Smooth muscle cell of the brain vasculature (primary cell): ENCODE data around the gene POU1F1.
A peak's percentile ranks its signal among the peaks of the same experiment; 100 is the strongest.
"Not testable (repeated sequence)": the region's sequence is repeated elsewhere in the genome, so short reads cannot be mapped to it uniquely, and the experiment has no call there.

Experiments used
- DNase-seq: peaks from one replicate; pipeline ENCODE4 v3.0.0-alpha.2; 2012; ENCODE audit warnings: low read depth, low spot score

POU1F1 gene, protein sequence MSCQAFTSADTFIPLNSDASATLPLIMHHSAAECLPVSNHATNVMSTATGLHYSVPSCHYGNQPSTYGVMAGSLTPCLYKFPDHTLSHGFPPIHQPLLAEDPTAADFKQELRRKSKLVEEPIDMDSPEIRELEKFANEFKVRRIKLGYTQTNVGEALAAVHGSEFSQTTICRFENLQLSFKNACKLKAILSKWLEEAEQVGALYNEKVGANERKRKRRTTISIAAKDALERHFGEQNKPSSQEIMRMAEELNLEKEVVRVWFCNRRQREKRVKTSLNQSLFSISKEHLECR

DNA sequence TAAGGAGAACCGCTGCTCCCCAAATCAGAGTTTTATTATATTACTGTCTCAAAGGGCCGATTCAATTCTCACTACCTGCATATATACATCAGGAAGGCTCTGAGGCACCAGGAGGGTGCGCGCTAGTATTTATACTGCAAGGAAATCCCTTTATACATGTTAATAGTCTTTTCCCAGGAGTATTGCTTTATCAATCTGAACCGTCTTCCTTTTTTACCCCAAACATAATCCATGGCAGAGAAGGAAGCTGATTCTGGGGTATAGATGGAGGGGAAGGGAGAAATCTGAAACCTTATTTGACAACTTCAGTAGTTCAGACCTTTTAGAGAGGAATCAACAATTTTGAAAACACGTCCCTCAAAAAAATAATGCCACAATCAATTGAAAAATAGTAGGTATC is at the start of gene POU1F1:
Gene POU1F1, minus strand, starts transcription at position 101 of the 400 bp plus-strand sequence. CDS start 122 bp downstream, outside the sequence.
- DNase-seq, result no peak

DNA sequence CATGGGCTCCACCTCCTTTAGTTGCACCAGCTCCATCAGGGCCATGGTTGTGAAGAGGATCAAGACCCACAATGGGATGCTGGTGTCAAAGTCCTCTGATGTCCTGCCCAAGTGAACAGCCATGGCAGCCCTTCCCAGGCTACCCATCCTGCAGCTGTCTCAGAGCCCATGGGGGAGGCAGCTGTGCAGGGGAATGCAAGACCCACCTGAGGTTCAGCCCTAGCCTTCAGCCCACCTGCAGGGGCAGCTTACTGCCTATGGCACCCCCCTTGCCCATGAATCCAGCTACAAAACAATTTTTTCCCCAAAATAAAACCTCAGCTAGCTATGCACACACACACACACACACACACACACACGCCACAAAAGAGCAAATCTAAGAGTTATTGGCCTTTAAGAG is 48.2 kb upstream of the POU1F1 start:
- no peak for DNase-seq

DNA sequence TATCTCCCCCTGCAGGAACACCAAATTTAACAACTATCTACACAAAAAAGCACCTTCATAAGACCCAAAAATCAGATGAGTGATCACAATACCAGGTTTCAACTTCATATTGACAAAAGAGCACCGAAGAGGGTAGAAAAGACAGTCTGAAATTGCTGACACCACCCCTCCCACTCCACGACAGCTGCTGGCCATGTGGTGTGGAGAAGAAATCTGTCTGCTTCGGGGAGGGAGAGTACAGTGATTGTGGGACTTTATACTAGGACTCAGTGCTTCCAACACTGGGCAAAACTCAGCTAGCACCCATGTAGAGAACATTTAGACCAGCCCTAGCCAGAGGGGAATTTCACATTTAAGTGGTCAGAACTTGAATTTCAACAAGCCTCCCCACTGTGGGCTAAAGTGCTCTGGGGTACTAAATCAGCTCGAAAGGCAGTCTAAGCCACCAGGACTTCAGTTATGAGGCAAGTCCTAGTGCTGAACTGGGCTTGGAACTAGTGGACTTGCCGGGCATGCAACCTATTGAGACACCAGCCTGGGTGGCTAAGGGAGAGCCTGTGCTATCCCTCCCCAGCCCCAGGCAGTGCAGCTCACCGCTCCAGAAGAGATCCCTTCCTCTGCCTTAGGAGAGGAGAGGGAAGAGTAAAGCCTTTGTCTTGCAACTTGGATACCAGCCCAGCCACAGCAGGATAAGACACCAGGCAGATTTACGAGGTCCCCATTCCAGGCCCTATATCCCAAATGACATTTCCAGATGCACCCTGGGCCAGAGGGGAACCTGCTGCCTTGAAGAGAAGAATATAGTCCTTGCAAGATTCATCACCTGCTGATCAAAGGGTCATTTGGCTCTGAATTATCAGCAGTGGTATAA is 44.6 kb upstream of the POU1F1 start:
- DNase-seq, result no peak

DNA sequence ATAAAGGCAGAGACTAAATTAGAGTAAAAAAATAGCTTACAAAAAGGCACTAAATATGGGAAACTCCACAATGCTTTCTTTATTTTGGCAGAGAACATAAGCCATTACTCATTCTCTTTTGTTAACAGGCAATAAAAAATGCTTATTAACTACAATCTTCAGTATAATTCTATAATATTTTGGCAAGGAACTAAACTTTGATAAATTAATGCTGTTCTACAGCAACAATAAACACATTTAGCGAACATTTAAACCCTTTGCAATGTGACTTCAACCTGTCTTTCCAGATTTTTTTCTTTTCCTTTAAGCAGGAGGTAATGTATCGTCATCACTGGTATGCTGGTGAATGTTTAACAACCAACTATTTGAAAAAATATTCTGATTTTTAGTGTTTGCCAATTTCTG is 42.2 kb upstream of the POU1F1 start:
- no peak for DNase-seq

DNA sequence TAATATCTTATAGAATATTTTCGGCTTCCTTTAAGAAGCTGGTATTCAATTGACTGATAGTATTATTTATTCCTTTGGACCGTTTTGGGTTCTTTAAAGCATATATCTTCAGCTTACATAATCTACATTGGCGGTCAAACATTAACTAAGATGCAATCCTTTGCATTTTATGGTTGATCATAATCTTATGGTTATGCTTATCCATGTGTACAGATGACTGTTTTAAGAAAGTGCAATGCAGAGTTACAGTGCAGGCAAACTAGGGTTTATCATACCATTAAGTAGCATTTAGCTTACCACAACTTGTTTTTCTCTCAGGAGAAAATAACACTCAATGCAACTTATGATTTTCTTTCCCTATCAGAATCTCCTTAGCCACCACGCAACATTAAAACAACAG is 41.4 kb upstream of the POU1F1 start:
- no peak for DNase-seq

DNA sequence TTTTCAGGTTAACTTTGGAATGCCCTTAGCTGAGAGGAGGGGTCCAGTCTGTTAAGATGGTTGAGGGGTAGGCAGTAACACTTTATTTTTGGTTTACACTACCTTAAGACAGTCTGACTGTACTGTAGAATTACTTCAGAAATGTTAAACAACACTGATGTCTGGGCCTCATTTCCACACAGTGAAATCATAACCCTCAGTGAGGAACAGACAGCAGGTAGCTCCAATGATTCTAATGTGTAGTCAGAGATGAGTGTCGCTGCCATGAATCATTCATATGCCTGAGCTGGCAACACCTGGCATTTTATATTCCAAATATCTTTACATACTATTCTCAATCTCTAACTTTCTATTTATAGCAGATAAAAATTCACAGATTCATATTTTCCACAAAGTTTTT is 37.3 kb upstream of the POU1F1 start:
- no peak for DNase-seq

DNA sequence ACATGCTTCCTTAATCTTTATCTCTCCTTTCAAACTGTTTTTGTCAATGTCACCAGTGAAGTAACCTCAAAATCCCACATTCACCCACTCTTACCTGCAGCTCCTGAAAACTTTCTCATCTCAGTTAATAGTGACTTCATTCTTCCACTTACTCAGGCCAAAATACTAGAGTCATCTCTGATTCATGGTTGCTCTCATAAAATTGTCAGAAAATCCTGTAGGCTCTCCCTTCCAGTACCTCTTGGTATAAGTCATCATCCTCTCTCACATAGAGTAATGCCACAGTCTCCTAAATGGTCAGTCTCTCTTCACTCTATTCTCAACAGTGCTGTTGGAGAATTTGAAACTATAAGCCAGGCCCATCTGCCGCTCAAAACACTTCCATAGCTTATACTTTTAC is 34.9 kb upstream of the POU1F1 start:
- DNase-seq, result no peak

DNA sequence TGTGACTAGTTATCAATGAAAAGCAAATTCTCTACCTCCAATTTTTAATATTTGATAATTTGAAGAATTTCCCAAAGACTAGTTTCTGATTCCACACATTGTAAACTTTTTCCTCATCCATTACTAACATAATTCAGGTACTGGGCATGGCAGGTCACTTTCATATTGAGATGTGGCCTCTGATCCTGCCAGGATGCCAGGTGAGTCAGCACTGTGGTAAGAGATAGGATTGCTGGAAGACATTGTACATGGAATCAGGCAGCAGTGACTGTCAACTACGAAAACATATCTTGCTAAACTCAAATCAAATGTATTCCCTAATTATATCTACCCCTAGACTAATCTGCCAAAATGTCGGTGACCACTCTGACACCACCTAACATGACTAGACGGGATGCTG is 33.2 kb upstream of the POU1F1 start:
- no peak for DNase-seq

DNA sequence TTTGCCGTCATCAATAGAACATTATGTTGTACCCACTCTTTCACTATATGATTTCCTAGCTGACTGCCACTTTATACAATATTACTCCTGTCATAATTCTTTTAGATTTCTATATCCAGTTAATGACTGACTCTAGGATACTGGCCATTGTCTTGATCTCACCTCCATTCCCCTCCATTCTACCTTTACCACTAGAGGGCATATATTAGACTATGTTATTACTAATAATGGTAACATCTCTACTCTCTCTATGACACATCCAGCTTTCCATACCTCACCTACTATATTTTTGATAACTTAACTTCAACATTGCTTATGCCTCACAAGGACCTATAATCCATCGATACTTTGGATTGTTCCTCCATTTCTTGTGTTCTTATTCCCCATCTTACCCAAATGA is 31.4 kb upstream of the POU1F1 start:
- no peak for DNase-seq

DNA sequence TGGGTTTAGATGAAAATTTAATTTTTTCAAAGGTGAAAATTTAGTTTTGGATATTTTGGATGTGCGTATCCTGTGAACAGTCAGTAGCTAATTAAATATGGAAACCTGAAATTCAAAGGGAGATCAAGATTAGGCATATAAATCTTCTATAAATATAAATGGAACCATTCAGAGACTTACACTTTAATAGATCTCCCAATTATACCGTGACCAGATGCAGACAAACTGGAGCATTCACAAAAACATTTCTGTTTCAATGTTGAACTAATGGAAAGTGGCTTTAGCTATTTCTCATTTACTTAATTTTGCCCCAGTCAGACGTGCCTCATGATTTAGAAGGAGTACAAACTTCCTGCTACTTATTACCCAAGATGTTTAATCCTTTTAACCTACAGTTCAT is 29.1 kb upstream of the POU1F1 start:
- no peak for DNase-seq

DNA sequence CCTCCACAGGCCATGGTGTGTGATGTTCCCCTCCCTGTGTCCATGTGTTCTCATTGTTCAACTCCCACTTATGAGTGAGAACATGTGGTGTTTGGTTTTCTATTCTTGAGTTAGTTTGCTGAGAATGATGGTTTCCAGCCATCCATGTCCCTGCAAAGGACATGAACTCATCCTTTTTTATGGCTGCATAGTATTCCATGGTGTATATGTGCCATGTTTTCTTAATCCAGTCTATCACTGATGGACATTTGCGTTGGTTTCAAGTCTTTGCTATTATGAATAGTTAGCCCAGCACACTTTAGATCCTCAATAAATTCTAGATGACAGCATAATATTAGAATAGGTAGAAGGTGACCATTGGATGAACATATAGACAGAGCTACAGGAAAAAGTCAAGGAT is 28.6 kb upstream of the POU1F1 start:
- DNase-seq, result not testable (repeated sequence)

DNA sequence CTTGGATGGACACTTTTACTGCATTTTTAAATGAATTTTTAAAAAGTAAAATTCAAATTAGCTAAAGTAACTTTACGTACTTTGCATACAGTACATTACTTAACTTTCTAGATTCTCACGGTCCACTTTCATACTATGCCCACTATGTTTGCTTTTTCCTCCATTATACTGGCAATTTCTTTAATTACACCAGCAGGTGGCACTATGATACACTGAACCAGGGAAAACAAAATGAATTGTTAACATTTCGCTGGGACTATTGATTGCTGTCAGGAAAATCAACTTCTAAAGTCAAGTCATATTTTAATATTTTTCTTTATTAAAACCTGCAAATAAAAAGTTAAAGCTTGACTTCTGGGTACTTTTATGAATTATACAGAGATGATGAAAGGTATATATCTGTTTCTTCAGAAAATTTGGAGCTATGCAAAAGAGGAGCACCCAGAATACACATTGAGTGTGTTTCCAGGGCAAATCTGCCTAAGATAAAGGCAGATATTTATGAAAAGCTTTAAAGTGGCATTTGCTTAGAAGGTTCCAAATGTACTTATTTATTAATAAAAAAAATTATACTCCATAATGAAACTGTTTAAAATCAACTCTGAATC is 21.8 kb upstream of the POU1F1 start:
- DNase-seq, result peak; percentile 17

DNA sequence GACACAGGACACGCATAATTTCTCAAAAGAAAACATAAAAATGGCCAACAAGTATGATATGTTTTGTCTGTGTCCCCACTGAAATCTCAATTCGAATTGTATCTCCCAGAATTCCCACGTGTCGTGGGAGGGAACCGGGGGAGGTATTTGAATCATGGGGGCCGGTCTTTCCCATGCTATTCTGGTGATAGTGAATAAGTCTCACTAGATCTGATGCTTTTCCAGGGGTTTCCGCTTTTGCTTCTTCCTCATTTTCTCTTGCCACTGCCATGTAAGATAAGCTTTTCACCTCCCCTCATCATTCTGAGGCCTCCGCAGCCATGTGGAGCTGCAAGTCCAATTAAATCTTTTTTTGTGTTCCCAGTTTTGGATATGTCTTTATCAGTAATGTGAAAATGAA is 12.1 kb upstream of the POU1F1 start:
- no peak for DNase-seq

DNA sequence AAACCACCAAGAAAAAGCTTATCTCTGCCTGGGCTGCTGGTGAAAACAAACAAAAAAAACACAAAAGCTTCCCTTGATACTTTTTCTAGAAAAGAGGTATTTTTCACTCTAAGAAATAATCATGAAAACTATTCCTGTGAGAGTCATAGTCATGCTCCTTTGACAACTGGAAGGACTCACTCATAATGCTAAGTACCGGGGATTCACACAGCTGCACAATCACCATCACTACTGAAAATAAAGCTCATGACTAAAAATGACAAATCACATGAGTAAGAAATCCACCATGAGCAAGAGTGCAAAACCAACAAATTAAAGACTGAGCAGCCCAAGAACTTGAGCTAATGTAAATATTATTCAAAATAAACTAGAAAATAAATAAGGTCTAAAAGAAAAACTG is 10.6 kb upstream of the POU1F1 start:
- DNase-seq, result no peak

DNA sequence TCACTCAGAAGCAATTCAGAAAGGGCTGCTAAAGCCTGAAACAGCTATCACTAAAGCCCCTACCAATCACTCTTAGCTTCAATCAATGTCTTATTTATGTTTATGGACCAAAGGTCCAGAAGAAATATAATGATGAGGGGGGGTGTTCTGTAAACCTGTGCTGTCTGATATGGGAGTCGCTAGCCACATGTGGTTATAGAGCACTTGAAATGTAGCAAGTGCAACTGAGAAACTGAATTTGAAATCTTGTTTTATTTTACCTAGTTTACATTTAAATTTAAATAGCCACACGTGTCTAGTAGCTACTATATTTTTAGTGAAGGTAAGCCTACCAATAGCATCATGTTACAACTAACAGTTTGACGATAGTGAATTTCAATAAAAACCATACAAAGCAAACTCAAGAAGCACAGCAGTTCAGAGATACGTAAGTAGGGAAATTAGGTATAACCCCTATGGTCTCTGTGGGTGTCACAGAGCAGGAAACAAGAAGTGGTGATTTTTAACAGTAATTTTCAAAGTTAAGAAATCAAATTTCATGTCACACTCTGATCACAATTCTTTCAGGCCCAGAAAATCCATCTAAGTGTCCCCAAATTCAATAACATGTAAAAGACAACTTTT is 3.6 kb downstream of the POU1F1 start:
- no peak for DNase-seq

DNA sequence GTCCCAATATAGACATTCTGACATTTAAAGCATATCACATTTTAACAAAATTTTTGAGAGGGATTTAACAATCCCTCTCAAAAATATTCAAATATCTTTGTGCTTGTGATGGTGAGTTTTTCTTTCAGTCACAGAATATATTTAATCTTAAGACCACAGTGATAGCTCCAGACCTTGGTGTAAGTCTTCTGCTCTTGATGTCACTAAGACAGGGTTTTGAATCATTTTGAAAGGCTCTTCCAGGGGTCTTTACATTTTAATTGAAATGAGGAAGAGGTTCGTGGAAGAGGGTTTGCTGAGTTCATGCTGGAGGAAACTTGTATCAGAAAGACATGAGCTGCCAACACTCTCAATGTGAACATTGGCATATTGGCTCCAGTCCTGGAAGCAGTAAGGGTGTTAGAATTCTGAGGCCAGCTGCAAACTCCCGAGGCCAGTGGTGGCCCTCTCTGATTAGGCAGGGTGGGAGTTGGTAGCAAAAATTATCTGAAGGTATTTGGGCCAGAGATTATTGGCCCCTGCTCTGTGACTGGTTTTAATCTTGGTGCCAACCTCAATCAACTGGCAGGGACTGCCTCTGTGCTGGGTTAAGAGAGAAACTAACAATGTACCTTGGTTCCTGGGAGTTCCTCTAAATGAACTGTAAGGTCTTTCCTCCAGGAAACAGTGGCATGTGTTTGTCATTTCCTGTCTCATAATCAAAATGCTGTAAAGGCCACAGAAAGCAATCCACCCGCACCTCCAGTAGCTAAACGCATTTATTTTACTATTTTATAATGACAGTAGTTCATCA is 5.3 kb downstream of the POU1F1 start:
- no peak for DNase-seq

DNA sequence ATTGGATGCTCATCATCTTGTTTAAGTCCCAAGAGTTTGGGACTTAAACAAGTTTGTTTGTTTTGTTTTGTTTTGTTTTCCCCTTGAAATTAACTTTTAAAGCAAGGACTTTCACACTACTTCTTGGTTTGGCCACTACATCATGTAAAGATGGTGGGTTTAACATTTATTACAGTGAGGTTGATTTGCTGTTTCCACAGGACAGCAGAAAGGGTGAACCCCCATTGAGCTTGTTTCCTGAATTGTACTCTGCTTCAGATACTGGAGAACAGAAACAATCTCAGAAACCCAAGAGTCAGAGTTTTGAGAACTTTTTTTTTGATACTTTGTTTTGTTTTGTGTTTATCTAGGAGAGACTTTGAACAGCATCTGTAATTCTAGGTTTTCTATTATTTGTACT is 6.7 kb downstream of the POU1F1 start:
- DNase-seq, result no peak

DNA sequence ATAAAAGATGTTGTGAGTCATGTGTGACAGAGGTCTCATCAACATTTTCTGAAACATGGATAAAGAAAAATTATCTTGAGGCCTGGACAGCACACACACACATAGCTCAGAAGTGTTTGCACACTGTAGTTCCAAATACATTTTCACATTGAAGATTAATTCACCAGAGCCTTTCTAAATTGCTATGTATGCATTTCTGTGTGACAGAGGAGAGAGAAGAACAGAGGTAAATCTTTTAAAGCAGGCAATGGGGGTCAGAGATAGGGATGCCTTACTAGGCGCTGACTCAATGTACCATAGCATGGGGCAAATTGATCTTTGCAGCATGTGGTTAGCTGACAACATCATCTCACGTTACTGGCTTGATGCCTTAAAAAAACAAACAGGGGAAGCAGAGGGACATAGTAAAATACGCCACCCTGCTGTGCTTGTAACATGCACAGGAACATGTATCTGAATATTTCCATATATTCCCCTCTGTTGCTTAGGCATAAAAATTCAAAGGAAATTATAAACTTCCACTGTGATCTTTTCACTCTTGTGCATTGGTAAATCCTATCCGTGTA is 7.7 kb downstream of the POU1F1 start:
- peak; percentile 62 for DNase-seq

DNA sequence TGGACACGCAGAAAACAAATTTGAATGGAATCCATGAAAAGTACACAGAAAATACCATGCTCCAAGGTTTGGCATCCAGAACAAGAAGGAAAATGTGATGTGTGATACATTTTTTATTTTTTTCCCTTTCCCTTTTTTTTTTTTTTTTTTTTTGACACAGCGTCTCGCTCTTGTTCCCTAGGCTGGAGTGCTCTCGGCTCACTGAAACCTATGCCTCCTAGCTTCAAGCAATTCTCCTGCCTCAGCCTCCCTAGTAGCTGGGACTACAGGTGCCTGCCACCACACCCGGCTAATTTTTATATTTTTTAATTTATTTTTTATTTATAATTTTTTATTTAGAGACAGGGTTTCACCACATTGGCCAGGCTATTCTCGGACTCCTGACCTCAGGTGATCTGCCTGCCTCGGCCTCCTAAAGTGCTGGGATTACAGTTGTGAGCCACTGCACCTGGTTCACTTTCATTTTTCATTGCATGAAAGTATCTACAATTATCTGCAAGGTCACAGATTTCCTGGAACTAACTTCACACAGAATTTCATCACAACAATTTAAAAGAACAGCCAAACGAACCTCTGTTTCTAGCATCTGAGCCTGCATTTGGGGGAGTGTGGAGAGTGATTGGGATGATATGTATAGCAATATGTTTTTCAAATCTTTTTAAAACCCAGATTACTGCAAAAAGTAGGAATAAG is 8.3 kb downstream of the POU1F1 start:
- no peak for DNase-seq

DNA sequence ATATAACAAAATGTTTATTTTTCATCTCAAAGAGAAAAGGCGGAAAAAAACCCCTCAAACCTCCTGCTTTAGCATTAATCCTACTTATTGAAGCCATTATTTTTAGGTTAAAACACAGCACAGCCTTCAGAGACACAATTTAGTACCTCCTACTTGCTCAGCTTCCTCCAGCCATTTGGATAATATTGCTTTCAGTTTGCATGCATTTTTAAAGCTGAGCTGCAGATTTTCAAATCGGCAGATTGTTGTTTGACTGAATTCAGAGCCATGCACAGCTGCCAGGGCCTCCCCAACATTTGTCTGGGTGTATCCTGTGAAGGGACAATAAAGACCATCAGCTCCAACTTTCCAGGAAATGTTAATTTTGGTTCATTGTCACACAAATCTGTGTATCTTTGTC is 14.5 kb downstream of the POU1F1 start:
- DNase-seq, result no peak
